ENCODE data around the gene ITPR1. TPM values are rescaled to one million over a fixed set of nuclear protein-coding genes. Genes with fewer than 3 reads are reported as not detected.

ITPR1 gene
- total and polyA plus RNA-seq, 10 of the 15 experiments (the other 5 are each of a cell fraction or from before 2014, with no cell fraction given): 12.2 to 239 (median 28.4) TPM

DNA sequence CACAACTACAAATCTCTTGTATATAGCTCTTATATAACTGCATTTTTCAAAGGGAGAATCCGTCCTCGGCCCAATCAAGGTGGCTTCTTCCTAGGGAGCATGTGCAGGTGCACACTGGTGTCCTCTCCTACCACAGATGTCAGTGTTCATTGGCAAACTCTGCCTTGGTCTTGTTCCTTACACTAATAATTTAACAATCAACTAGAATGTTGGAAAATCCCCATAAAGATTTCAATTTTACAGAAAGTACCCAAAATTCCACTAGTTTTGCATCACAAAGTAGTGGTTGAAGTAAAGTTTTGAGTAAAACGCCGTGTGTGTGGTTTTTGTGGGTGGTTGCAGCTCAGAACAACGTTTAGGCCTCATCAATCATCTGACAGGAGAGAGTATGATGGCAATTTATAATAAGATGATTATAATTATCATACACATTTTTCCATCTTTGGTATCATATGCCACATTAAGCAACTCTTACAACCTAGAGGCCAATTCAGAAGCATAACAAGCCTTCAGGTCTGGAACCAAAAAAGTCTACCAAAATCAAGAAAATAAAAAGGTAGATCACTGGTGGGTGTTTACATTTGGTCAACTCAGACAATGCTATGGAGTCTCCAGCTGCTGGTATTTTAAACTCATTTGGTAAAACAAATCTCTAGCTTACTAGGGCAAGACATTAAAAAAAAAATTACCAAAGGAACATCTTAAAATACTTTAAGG is 357.2 kb downstream of the ITPR1 start:
- in situ Hi-C loops (cut with MboI): no loop called here
- ChIA-PET POLR2A (interaction anchor here (0.7 to 3.7 kb wide), 19 partner anchors 9 to 162 kb away, joined by 3 to 39 read pairs (median 4); partner anchors contain the start of gene BHLHE40), SMC1A (ENCODE audit: uncharacterized antibody, unreplicated experiment) (interaction anchor here (0.7 to 10.6 kb wide), 38 partner anchors 10 to 205 kb away, joined by 3 to 185 read pairs (median 4); partner anchors contain the start of gene BHLHE40), CTCF (interaction anchor here (0.6 to 9.2 kb wide), 22 partner anchors 11 to 264 kb away, joined by 3 to 78 read pairs (median 4); no protein-coding TSS in a partner anchor), RAD21 (ENCODE audit: unreplicated experiment) (interaction anchor here (0.7 to 9.5 kb wide), 31 partner anchors 11 to 338 kb away, joined by 3 to 151 read pairs (median 6); partner anchors contain the start of gene BHLHE40)
- H3K4me2 ChIP-seq (ENCODE audit: control insufficient read depth, insufficient read depth): peak overlapping the region; percentile 74
- peak; percentile 84 for DNase-seq (ENCODE audit: low read depth, low spot score)
- peak; percentile 68 for ATAC-seq
- peaks cover 40% of the 10 kb centered on the region for H3K4me1 ChIP-seq (ENCODE audit: control insufficient read depth, insufficient read depth, low read length)
- H4K20me1 ChIP-seq (ENCODE audit: control insufficient read depth, insufficient read depth): no peaks in the 10 kb centered on the region
- FAIRE-seq: no peak
- H3K36me3 ChIP-seq (ENCODE audit: control insufficient read depth in 2 of 2, insufficient read depth in 2 of 2, low read length in 1 of 2): peaks cover 0 to 2% of the 10 kb centered on the region in 2 experiments; a peak in 1 of 4 replicates
- no peaks in the 10 kb centered on the region for H3K27me3 ChIP-seq (replicated peaks in 1 of 2; ENCODE audit: control insufficient read depth in 2 of 2, insufficient read depth in 2 of 2, low read length in 1 of 2)
- no peak overlapping the region for H2AFZ ChIP-seq (ENCODE audit: control insufficient read depth, low read depth, low read length)
- H3K9ac ChIP-seq (ENCODE audit: control insufficient read depth, insufficient read depth, low read length): peak overlapping the region; percentile 37; the same call in 1 of the 2 replicates
- H3K4me3 ChIP-seq: 0 out of 2 replicates have a peak overlapping the region, but pooled peaks have one; percentile 50
- H3K27ac ChIP-seq (ENCODE audit: control insufficient read depth, insufficient read depth): peak overlapping the region; percentile 80
- H3K79me2 ChIP-seq (ENCODE audit: control insufficient read depth, insufficient read depth, low read length): no peaks in the 10 kb centered on the region
- H3K9me3 ChIP-seq (replicated peaks; ENCODE audit: control insufficient read depth, insufficient read depth, low read length): no peaks in the 10 kb centered on the region; the same call in 2 of the 3 replicates
- intact Hi-C loops (cut with micrococcal nuclease; ENCODE audit: unreplicated experiment): loop anchor here (1.0 to 5.0 kb wide), 11 partner anchors 19 to 207 kb away; no protein-coding TSS in a partner anchor
- 0% methylated on average over 5 of the region's 5 CpGs for WGBS (ENCODE audit: insufficient coverage, insufficient replicate concordance, low lambda C conversion rate, missing lambda C conversion rate)
- no TSS peak for BruUV-seq (replicated peaks)
- TF ChIP-seq, protein P1, sequence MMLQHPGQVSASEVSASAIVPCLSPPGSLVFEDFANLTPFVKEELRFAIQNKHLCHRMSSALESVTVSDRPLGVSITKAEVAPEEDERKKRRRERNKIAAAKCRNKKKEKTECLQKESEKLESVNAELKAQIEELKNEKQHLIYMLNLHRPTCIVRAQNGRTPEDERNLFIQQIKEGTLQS (IDR thresholded peaks at IDR 0.05; ENCODE audit: borderline replicate concordance, extremely low read depth, low read depth, low read length): no peak
- TF ChIP-seq CBX3 (IDR thresholded peaks at IDR 0.05; ENCODE audit: borderline replicate concordance, low read depth) (no peak), SMAD1 (IDR thresholded peaks at IDR 0.05; ENCODE audit: low read depth, partially characterized antibody) (no peak), TCF7 (IDR thresholded peaks at IDR 0.05; ENCODE audit: borderline replicate concordance) (peak; percentile 75; the same call in 1 of the 2 replicates), ZZZ3 (IDR thresholded peaks at IDR 0.05; ENCODE audit: control insufficient read depth, insufficient read length, low read depth) (no peak), MXI1 (IDR thresholded peaks at IDR 0.05; ENCODE audit: low read depth, low read length) (peak; percentile 71; the same call in 1 of the 2 replicates), TCF12 (IDR thresholded peaks at IDR 0.05; ENCODE audit: low read depth, low read length) (peak; percentile 66), MYB (IDR thresholded peaks at IDR 0.05; ENCODE audit: borderline replicate concordance, low read depth, low read length) (0 out of 2 replicates have a peak, but pooled peaks have one; percentile 59), ZNF207 (IDR thresholded peaks at IDR 0.05; ENCODE audit: borderline replicate concordance) (no peak; the same call in 1 of the 2 replicates), CHD2 (IDR thresholded peaks at IDR 0.05; ENCODE audit: borderline replicate concordance, low read depth, low read length) (no peak), RFX5 (IDR thresholded peaks at IDR 0.05; ENCODE audit: low read depth, low read length) (no peak), ZNF217 (IDR thresholded peaks at IDR 0.05) (no peak; the same call in 1 of the 2 replicates), ETV6 (conservative IDR thresholded peaks at IDR 0.05 in 1 of 2, IDR thresholded peaks at IDR 0.05 in 1 of 2; ENCODE audit: borderline replicate concordance in 1 of 2, low read depth in 1 of 2) (no peak; a peak in 1 of 4 replicates), BCL3 (IDR thresholded peaks at IDR 0.05; ENCODE audit: borderline replicate concordance, insufficient read depth, low read depth, low read length, poor library complexity, severe bottlenecking) (peak; percentile 82), TAF1 (IDR thresholded peaks at IDR 0.05; ENCODE audit: borderline replicate concordance, low read depth, low read length) (0 out of 2 replicates have a peak, but pooled peaks have one; percentile 42), MTA3 (IDR thresholded peaks at IDR 0.05; ENCODE audit: borderline replicate concordance, low read length) (peak; percentile 95), YBX1 (IDR thresholded peaks at IDR 0.05) (no peak)
- TF ChIP-seq, protein P2, sequence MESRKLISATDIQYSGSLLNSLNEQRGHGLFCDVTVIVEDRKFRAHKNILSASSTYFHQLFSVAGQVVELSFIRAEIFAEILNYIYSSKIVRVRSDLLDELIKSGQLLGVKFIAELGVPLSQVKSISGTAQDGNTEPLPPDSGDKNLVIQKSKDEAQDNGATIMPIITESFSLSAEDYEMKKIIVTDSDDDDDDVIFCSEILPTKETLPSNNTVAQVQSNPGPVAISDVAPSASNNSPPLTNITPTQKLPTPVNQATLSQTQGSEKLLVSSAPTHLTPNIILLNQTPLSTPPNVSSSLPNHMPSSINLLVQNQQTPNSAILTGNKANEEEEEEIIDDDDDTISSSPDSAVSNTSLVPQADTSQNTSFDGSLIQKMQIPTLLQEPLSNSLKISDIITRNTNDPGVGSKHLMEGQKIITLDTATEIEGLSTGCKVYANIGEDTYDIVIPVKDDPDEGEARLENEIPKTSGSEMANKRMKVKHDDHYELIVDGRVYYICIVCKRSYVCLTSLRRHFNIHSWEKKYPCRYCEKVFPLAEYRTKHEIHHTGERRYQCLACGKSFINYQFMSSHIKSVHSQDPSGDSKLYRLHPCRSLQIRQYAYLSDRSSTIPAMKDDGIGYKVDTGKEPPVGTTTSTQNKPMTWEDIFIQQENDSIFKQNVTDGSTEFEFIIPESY (IDR thresholded peaks at IDR 0.05): no peak

All from GM12878 (cell line).